C4-2B (cell line): ENCODE measurements around the gene C16orf74.

Source experiments
- CTCF ChIP-seq: fragments of 450-650 bp; conservative IDR thresholded peaks from 2 replicates; pipeline ENCODE4 v1.5.1; 2017; ENCODE audit warnings: mild to moderate bottlenecking
- ZFX ChIP-seq: fragments of 450-650 bp; IDR thresholded peaks from 2 replicates; pipeline ENCODE4 v1.6.1; 2017

GRCh38 chr16:85663891-85664321 is 87.0 kb downstream of the C16orf74 start:
- no peak for TF ChIP-seq ZFX
- TF ChIP-seq CTCF, result no peak
